ENCODE data around the gene PKP2. TPM values are rescaled to one million over a fixed set of nuclear protein-coding genes. Genes with fewer than 3 reads are reported as not detected.

The PKP2 gene
- total RNA-seq, 1 donor from 2014 or later, result not detected

DNA sequence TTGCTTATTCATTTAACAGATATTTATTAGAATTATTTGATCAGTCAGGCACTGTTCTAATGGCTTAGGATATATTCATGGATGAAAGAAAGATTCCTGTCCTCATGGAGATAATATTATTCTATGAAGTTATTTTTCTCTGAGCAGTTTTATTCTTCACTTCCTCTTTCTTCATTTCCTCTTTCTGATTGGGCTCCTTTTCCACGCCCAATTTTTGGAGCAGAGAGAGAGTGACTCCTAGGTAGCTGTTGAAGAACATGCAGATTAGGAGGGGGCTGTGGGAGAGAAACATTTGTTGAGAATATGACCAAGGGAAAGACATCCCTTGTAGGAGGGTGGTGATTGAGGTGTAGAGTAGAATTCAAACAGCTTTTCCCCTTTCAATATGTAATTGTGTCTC is 134.9 kb downstream of the PKP2 start:
- Mint-ChIP-seq H3K36me3 (ENCODE audit: low read depth) (no peaks in the 10 kb centered on the region), H3K4me3 (no peak overlapping the region), H3K27ac (no peak overlapping the region), H3K27me3 (no peaks in the 10 kb centered on the region), H3K4me1 (peaks cover under 1% of the 10 kb centered on the region), H3K9me3 (no peaks in the 10 kb centered on the region)
- no peak for DNase-seq
- intact Hi-C loops (cut with micrococcal nuclease), result no loop called here

DNA sequence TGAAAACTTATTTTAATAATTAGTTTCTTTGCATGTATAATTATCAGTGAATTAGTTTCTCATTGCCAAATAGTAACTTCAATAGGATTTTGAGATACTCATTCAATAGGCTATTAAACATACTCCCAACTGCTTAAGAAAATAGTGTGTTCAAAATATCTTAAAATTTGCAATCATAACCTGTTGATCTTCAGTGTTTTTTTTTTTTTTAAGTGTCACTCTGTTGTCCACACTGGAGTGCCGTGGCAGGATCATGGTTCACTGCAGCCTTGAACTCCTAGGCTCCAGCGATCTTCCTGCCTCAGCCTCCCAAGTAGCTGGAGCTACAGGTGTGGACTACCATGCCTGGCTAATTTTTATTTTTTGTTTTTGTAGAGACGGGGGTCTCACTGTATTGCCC is 139.4 kb downstream of the PKP2 start:
- Mint-ChIP-seq H3K27ac (no peak overlapping the region), H3K4me1 (peaks cover 23% of the 10 kb centered on the region), H3K4me3 (no peak overlapping the region), H3K9me3 (no peaks in the 10 kb centered on the region), H3K27me3 (no peaks in the 10 kb centered on the region), H3K36me3 (ENCODE audit: low read depth) (peaks cover 16% of the 10 kb centered on the region)
- intact Hi-C loops (cut with micrococcal nuclease), result no loop called here
- DNase-seq, result no peak

DNA sequence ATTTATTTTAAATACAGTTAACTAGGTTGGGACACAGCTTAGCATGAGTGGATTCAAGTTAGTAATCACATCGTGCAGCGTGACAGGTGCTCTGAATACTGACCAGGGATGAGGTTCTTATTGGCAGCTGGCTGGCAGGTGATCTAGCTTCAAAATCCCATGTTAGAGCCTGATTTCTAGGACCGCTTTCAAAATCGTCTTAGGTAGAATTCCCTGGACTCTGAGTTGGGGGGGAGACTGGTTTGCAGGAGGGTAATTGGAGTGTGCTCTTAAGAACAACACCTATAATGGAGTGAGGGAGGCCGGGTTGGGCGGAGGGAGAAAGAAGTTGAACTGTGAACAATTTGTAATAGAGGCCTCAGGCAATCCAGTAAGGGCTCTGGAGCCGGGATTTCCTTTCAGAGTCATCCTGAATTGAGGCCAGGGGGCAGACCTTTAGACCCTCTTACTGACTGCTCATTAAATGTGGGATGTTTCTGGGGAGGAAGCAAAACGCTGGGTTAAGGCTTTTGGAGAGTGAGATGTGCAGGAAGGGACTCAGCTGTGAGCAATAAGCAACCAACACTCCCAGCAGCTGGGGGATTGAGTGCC is 140.0 kb downstream of the PKP2 start:
- peaks cover 20% of the 10 kb centered on the region for H3K36me3 Mint-ChIP-seq (ENCODE audit: low read depth)
- no peak for DNase-seq

DNA sequence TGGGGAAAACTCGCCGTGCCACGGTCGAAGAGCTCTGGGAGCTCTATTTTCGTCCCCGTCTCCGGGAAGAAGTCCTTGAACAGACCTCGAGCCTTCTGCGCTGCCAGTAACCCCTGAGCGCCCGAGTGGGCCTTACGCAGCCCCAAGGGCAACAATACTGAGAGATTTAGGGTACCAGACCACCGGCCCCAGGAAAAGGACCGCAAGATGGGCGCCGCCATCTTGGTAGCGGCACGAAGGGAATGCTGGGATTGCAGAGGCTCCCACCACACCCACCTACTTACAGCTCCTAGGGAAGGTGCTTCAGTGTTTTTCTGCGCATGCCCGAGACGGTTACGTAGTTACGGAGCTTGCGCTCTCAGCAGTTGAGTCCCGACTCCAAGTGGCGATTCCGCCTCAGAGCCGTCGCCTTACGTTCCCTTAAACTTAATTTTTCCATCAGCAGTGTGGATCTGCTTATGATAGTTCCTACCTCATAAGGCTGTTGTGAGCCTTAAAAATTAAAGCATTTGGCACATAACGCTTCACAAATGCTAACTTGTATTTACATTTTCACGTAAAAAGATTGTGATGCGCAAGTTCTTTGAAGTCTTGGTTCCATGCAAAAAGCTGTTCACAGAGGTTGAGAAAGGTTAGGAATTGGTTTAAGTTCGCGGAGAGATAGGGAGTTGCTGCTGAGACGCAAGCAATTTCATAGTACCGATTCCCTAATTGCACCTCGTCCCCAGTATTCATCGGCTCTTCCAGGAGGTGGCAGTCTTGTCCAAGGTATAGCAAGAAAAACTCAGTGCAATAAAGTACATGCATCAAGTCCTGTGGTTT is 140.7 kb downstream of the PKP2 start, which contains the start of gene YARS2:
Gene YARS2, minus strand, starts transcription at position 244 of the 822 bp plus-strand sequence. Its CDS starts 23 bp downstream, at position 221.
- peaks cover 25% of the 10 kb centered on the region for H3K36me3 Mint-ChIP-seq (ENCODE audit: low read depth)
- H3K9me3 Mint-ChIP-seq, result no peaks in the 10 kb centered on the region
- no peaks in the 10 kb centered on the region for H3K27me3 Mint-ChIP-seq
- intact Hi-C loops (cut with micrococcal nuclease), result loop anchor here (1.0 to 2.0 kb wide), 10 partner anchors 77 to 1462 kb away; partner anchors contain the start of genes ALG10, DNM1L, ETFBKMT and RESF1
- H3K4me1 Mint-ChIP-seq, result peaks cover 23% of the 10 kb centered on the region
- peak within 1 kb of the TSS; percentile 93 for H3K4me3 Mint-ChIP-seq
- peak; percentile 96 for DNase-seq
- peak within 1 kb of the TSS; percentile 93 for H3K27ac Mint-ChIP-seq

More for the DNA sequence above, 140.0 kb downstream of the PKP2 start:
- no peaks in the 10 kb centered on the region for H3K27me3 Mint-ChIP-seq
- peaks cover 23% of the 10 kb centered on the region for H3K4me1 Mint-ChIP-seq
- H3K9me3 Mint-ChIP-seq, result no peaks in the 10 kb centered on the region
- intact Hi-C loops (cut with micrococcal nuclease), result loop anchor here (1.0 kb wide), 2 partner anchors 163 to 1462 kb away; no protein-coding TSS in a partner anchor
- peak overlapping the region; percentile 93 for H3K27ac Mint-ChIP-seq
- H3K4me3 Mint-ChIP-seq, result peak overlapping the region; percentile 93

DNA sequence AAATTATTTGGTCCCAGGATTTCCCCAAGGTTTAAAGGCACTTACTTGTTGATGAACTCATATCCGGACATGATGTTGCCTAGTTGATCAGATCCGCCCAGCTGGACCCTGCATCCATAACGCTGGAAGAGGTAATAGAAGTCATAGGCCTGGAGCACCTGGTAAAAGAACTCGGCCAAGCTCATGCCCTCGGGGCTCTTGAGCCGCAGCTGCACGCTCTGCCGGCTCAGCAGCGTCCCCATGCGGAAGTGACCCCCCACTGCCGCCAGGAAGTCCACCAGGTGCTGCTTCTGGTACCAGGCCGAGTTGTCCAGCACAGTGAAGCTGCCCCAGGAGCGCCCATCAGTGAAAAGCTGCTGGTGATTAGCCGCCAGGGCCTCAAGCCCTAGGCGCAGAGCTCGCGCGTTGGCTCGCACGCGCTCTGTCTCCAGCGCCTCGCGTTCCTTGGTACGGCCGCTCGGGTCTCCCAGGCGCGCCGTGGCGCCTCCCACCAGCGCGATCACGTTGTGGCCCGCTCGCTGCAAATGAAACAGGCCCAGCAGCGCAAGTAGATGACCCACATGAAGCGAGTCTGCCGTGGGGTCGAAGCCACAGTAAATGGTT is 141.4 kb downstream of the PKP2 start:
- Mint-ChIP-seq H3K4me1 (peaks cover 23% of the 10 kb centered on the region), H3K27ac (peak overlapping the region; percentile 93), H3K4me3 (peak overlapping the region; percentile 93), H3K27me3 (no peaks in the 10 kb centered on the region), H3K9me3 (no peaks in the 10 kb centered on the region), H3K36me3 (ENCODE audit: low read depth) (peaks cover 30% of the 10 kb centered on the region)
- intact Hi-C loops (cut with micrococcal nuclease), result loop anchor here (1.0 to 2.0 kb wide), 8 partner anchors 76 to 1434 kb away; partner anchors contain the start of genes ALG10, DNM1L, ETFBKMT and RESF1
- DNase-seq, result peak; percentile 92

DNA sequence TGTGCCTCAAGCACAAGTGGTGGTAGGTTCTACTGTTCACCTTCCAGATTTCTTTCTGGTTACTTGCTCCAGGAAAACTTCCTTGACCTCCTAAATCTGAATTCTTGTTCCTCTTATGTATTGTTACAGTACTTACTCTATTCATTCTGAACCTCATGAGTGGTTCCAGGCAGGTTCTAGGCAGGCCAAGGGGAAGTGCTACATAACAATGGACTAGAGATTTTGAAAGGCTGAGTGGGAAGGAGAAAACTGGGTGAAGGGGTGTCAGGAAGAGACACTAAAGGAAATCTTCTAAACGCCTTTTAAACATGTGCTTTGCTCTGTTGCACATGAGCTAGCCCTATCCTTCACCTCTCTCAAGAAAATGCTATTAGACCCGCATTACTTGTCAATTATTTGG is 142.5 kb downstream of the PKP2 start:
- Mint-ChIP-seq H3K27ac (peak overlapping the region; percentile 93), H3K4me3 (peak overlapping the region; percentile 93), H3K9me3 (no peaks in the 10 kb centered on the region), H3K36me3 (ENCODE audit: low read depth) (peaks cover 35% of the 10 kb centered on the region), H3K27me3 (no peaks in the 10 kb centered on the region), H3K4me1 (peaks cover 23% of the 10 kb centered on the region)
- intact Hi-C loops (cut with micrococcal nuclease), result loop anchor here (2.0 kb wide), 2 partner anchors 795 to 1433 kb away; partner anchors contain the start of gene RESF1
- no peak for DNase-seq

DNA sequence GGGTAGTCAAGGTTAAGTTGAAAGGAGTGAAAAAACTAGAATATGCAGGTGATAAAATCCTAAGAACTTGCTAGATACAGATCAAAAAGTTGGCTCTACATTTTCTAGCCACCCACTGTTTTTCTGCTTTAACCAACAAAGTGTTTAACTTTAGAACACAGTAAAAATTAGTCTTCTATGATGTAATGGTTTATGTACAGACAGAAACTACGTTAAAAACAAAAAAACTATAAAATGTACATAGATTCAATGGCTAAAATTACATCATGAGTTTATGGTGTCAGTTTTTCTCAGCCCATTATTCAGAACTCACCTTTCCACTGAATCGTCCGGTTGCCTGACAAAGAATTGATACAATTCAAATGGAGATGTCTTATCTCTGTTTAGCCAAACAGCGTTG is 143.0 kb downstream of the PKP2 start:
- Mint-ChIP-seq H3K27me3 (no peaks in the 10 kb centered on the region), H3K27ac (peak overlapping the region; percentile 93), H3K36me3 (ENCODE audit: low read depth) (peaks cover 38% of the 10 kb centered on the region), H3K9me3 (no peaks in the 10 kb centered on the region), H3K4me1 (peaks cover 23% of the 10 kb centered on the region), H3K4me3 (peak overlapping the region; percentile 93)
- no peak for DNase-seq
- intact Hi-C loops (cut with micrococcal nuclease), result loop anchor here (2.0 kb wide), 2 partner anchors 795 to 1433 kb away; partner anchors contain the start of gene RESF1

DNA sequence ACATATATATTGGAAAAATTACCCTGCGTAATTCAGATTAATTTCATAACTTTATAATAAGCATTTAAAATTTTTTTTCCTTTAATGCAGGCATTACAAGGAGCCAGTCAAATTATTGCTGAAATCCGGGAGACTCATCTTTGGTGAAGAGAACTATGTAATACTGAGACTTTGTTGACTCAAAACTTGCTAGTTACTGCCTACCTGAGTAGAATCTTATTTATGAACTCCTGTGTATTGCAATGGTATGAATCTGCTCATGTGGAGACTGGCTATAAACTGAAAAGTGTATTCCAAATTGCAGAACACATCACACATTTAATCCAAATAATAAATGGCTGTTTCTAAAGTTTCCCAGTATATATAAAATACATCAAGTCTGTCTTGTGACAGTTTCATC is 153.3 kb downstream of the PKP2 start:
- intact Hi-C loops (cut with micrococcal nuclease), result no loop called here
- peaks cover 52% of the 10 kb centered on the region for H3K36me3 Mint-ChIP-seq (ENCODE audit: low read depth)
- no peak overlapping the region for H3K27ac Mint-ChIP-seq
- H3K9me3 Mint-ChIP-seq, result no peaks in the 10 kb centered on the region
- peaks cover 11% of the 10 kb centered on the region for H3K4me1 Mint-ChIP-seq
- H3K27me3 Mint-ChIP-seq, result no peaks in the 10 kb centered on the region
- no peak for DNase-seq
- no peak overlapping the region for H3K4me3 Mint-ChIP-seq

DNA sequence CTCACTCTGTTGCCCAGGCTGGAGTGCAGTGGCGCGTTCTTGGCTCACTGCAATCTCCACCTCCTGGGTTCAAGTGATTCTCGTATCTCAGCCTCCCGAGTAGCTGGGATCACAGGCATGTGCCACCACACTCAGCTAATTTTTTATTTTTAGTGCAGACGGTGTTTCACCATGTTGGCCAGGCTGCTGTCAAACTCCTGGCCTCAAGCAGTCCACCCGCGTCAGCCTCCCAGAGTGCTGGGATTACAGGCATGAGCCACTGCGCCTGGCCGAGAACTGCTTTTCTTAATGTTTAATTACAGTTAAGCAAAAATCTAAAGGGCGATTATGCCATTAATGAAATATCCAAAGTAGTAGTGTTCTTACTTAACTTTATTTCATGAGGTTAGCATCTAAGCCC is 154.4 kb downstream of the PKP2 start:
- intact Hi-C loops (cut with micrococcal nuclease), result no loop called here
- Mint-ChIP-seq H3K4me1 (peaks cover 11% of the 10 kb centered on the region), H3K27ac (no peak overlapping the region), H3K36me3 (ENCODE audit: low read depth) (peaks cover 50% of the 10 kb centered on the region), H3K27me3 (no peaks in the 10 kb centered on the region), H3K4me3 (no peak overlapping the region), H3K9me3 (no peaks in the 10 kb centered on the region)
- no peak for DNase-seq

Other genes starting within 250 kb of the PKP2 start
- gene DNM1L, start 217.5 kb downstream of the PKP2 start, total RNA-seq, result 83.3 and 90.7 TPM in 2 replicates
- gene YARS2, start 140.9 kb downstream of the PKP2 start, total RNA-seq, result 30.5 and 33.0 TPM in 2 replicates

Measured in activated CD4-positive, alpha-beta T cell treated with anti-CD3 and anti-CD28 coated beads, Interleukin-2, amount 10 ng/mL, durations not matched to agents 24 days and 14 days (primary cell).